Aortic smooth muscle cell (primary cell): ENCODE measurements around the gene NHLRC3. TPM values are rescaled to one million over a fixed set of nuclear protein-coding genes. Genes with fewer than 3 reads are reported as not detected.

Source experiments
- total RNA-seq: library from RNA; depleted of rRNA; stranded (reverse); fragments of >200 nt; gene quantifications from 2 replicates; pipeline ENCODE4 v1.2.3, GENCODE V29; 2014

The NHLRC3 gene
- total RNA-seq = 25.1 and 25.7 TPM in 2 replicates

DNA sequence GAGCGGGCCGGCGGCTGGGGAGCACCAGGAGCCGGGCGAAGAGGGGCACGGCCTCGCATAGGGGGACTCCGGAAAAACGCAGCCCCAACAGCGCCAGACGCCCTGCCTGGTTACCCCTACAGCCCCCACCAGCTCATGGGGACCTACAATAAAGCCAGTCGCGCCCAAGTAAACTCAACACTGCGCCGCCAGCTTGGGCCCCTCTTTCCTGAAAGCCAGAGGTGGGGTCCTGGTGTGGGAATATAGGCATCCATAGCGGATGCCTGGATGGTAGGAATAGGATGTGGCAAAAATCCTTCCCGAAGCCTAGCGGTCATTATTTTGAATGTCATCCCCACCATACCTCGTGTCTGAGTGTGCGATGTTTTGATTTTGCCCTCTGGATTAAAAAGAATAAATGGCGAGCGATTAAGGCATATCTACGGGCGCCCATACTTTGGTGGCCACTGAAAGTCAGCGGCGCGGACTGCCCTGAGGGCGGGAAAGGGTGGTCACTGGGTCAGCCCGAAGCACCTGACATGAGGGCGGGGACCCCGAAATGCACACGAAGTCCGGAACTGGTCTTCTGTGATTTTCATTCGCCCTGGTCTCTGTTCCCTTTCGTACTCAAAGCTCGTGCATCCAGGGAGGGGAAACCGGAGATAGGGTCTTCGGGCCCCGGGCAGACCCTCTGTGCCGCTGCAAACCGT is at the start of gene NHLRC3, which contains the start of gene PROSER1:
Gene NHLRC3 (plus strand): TSS at position 577 of the 689 bp plus-strand sequence. CDS start 184 bp downstream, outside the sequence.
Gene PROSER1 (minus strand): TSS at position 210 of the 689 bp plus-strand sequence. CDS start 847 bp downstream, outside the sequence.

DNA sequence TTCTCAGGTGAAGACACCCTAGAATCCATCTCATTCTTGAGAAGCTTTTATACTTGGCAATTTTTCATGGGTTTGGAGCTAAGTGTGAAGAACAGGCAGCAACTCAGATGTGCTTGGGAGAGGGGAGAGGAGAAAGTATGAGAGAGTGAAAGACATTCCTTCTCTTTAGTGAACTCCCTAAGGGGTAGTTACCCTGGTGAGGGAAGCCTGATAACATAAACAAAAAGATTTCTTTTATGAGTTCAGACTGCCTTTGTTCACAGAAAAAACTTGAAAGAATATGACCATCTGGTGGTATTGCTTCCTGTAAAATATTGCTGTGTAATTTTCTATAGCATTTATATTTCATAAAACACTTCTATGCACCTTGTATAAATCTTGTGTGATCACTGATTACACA is 47.6 kb upstream of the NHLRC3 start, which contains the start of gene STOML3:
Gene STOML3 (minus strand): TSS at position 139 of the 400 bp plus-strand sequence. CDS start 110 bp downstream, at position 29.

Other genes starting within 250 kb of the NHLRC3 start
- not detected in 2 replicates for gene STOML3, start 47.6 kb upstream of the NHLRC3 start, total RNA-seq
- 5.2 and 11.6 TPM in 2 replicates for gene PROSER1, start 367 bp upstream of the NHLRC3 start, total RNA-seq